NCI-H1930 (cell line): Measurements from ENCODE around the gene PLCB4.

Experiments
- DNase-seq, 2 experiments: peaks; one replicate each; lab custom pipeline; 2025; lab: John Stamatoyannopoulos, UW

Gene PLCB4

DNA sequence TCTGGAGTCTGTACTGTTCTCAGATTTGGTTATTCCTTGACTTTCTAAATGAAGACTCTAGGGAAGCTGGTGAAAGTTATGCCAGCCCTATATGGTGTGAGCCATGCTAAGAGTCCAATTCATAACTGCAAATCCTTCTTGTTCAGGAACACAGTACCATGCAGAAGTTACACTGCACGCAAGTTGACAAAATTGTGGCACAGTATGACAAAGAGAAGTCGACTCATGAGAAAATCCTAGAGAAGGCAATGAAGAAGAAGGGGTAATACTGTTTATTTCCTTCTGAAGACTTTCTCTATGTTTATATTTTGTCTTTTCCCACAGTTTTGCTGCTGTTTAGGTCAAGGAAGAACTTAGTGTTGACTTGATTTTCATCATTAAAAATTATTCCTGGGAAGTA lies 384.3 kb downstream of the PLCB4 start:
- DNase-seq, result no peak

GRCh38 chr20:9454791-9455190 lies 385.9 kb downstream of the PLCB4 start:
- no peak for DNase-seq

- no peak for DNase-seq
These were observed 388.2 kb downstream of the PLCB4 start for GRCh38 chr20:9457136-9457535.

DNA sequence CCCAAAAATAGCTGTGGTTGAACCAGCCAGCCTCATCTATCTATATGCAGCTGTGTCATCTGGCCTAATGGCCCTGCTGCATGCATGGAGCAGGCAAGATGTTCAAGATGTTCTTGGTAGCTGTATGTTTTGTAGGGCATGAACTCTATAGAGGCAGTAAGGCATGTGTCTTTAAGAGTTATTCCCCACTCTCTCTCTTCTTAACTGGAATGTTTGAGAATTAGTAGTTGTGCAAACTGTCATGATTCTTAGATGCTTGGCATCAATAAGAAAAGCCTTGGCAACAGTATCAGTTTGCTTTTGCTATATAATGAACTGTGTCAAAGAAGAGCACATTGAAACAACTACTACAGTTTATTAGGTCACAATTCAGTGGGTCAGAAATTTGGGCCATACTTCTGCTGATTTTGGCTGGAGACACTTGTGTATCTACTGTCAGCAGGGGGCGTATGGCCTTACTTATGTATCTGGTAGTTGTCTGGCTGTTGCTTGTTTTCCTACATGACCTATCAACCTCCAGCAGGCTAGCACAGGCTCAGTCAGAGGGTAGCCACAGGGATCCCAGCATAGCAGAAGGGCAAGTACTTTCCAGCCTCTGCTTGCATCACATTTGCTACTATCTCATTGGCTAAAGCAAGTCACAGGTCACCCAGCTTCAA lies 389.4 kb downstream of the PLCB4 start:
- DNase-seq, result no peak

DNA sequence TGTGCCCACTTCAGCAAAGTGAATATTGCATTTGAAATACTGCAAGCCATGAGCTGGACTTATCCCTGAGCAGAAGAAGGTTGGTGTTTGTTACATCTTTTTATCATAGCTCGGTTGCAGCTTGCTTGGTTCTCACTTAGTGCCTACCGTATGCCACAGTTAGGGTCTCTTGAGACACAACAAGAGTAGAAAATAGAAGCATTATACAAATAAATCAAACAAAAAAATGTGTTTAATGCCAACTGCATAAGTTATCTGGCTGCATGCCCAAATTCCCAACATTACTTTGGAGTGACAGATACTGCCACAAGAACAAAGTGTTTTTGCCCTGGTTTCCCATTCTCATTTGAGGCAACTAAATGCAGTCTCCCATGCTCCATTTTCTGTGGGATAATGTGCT lies 391.6 kb downstream of the PLCB4 start:
- DNase-seq, result no peak

- DNase-seq, result no peak
These were observed 399.1 kb downstream of the PLCB4 start for GRCh38 chr20:9467995-9468394.

DNA sequence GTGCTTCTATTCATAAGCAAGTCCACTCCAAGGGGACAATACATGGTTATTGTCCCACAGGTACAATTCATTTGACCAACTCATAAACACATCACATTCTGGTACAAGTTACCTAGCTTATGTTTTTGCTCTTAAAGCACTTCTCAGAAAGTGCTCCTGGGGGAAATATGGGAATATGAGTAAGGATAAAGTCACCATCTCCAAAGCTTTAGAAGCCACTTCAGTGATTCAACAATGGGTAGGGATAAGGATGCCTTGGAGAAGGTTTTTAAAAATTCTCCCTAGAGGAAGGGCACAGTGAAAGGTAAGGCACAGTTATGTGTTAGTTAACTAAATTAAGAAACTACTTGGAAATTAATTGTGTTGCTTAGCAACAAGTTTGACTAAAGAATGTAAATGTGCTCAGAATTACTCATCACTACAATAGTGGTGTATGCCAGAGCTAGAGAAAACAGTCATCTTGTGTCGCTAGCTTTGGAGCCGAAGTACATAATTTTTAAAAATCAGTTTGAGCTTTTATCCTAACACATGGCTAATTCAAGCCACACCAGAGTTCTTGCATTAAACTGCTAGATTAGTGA lies 406.0 kb downstream of the PLCB4 start:
- no peak for DNase-seq

- no peak for DNase-seq
These were observed 406.6 kb downstream of the PLCB4 start for GRCh38 chr20:9475456-9475855.

DNA sequence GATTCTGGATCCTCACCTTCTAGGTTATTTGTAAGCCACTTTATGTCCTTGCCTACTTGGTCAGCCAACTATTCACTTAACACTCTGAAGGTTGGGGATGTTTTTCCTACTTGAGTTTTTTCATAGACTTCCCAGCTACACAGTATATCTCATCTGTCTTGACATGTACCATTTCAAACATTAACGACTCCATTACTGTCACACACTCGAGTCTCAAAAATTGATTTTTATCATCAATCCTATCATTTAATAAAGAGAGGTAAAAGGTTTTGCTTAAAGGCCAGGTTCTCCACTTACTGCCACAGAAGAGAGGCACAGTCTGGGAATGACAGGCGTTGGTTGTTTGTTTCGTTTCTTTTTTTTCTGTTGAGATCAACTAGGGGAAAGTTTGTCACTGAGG lies 407.3 kb downstream of the PLCB4 start:
- DNase-seq, result no peak

GRCh38 chr20:9476637-9477036 lies 407.8 kb downstream of the PLCB4 start:
- no peak for DNase-seq

- no peak for DNase-seq
These were observed 409.9 kb downstream of the PLCB4 start for GRCh38 chr20:9478771-9479170.

GRCh38 chr20:9480066-9480465 lies 411.2 kb downstream of the PLCB4 start:
- DNase-seq, result no peak

- no peak for DNase-seq
These were observed 413.3 kb downstream of the PLCB4 start for GRCh38 chr20:9482180-9482579.

- DNase-seq, result no peak
These were observed 414.2 kb downstream of the PLCB4 start for GRCh38 chr20:9483131-9483530.

DNA sequence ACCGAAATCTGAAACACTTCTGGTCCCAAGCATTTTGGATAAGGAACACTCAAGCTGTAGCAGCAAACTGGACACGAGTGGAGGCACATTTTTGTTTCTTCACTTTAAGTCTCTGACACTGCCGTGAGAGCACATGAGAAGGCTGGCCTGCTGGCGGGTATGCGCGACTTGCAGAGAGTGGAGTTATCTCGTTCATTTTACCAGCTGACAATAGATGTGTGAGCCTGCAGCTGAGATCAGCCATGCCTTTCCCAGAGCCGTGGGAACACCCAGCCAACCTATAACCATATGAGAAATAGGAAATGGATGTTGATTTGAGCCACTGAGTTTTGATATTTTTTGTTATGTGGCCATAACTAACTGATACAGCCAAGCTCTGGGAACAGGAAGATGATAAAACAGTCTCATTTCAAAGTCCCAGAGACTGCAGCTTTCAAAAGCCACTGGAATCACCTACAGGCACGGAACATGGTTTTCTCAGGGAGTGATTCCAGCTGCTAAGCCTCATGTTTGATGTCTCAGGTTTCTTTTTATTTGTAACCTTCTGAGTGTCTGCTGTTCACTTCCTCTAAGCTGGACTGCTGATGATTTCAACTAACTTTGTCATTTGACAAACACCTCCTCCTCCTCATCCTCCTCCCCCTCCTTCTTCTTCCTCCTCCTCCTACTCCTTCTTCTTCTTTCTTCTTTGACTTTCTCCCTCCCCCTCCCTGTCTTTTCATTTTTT lies 416.9 kb downstream of the PLCB4 start:
- DNase-seq, result no peak

- DNase-seq, result no peak
These were observed 418.3 kb downstream of the PLCB4 start for GRCh38 chr20:9487231-9487630.

DNA sequence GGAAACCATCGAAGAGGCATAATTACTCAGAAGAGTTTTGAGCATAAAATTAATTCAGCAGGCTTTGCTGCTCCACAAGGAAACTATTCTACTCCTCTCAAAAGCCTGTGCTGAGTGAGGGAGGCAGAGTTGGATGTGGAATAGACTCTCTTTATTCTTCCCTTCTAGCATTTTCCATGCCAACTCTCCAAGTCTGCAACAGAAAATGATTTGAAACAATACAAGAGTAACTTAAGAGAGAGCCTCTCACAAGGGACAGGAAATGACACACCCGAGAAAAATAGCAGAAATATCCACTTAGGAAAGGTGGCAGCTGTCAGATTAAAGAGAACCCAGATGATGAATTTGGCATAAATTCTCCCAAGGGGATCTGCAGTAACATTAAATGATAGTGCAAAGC lies 419.2 kb downstream of the PLCB4 start:
- no peak for DNase-seq

DNA sequence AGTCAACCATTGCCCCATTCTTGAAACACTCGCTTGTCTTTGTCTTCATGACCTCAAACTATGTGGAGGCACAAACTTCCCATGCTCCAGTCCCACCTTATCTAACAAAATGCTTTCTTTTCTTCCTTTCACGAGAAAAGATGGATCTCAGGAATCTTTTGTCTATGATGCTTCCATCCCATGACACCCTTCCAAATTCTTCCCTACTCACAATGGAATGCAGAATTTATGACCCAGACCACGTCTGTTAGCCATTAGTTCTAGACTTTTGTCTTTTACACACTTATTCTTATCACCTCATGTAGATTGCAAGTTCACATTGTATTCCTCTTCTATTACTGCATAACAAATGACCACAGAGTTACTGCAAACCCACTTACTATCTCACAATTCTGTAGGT lies 421.3 kb downstream of the PLCB4 start:
- DNase-seq, result no peak

DNA sequence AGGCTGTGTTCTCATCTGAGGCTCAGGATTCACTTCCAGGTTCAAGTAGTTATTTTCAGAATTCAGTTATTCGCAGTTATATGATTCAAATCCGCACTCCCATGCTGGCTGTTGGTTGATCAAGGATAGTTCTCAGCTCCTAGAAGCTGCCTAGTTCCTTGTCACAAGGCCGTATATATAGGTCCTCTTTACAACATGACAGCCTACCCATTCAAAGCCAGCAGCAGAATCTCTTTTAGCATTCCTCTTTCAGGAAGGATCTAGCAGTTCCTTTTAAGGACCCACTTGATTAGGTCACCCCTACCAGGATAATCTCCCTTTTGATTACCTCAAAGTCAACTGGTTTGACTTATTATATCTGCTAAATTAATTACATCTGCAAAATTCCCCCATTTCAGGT lies 421.7 kb downstream of the PLCB4 start:
- no peak for DNase-seq

DNA sequence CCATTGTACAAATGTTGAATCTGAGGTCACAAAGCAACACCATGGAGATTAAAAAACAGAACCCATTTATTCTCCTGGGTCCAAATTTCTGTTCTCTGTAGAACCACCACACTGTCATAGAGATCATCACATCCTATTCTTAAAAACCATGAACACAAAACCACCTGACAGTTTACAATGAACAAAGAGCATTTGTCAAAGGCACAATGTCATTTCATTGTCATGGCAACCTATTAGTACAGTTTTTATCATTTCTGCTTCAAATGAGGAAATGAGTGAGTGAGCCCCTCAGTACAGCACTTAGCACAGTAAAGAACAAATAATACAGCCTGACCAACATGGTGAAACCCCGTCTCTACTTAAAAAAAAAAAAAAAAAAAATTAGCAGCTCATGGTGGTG lies 422.4 kb downstream of the PLCB4 start:
- no peak for DNase-seq

GRCh38 chr20:9492067-9492466 lies 423.2 kb downstream of the PLCB4 start:
- no peak for DNase-seq

GRCh38 chr20:9493803-9494202 lies 424.9 kb downstream of the PLCB4 start:
- no peak for DNase-seq

DNA sequence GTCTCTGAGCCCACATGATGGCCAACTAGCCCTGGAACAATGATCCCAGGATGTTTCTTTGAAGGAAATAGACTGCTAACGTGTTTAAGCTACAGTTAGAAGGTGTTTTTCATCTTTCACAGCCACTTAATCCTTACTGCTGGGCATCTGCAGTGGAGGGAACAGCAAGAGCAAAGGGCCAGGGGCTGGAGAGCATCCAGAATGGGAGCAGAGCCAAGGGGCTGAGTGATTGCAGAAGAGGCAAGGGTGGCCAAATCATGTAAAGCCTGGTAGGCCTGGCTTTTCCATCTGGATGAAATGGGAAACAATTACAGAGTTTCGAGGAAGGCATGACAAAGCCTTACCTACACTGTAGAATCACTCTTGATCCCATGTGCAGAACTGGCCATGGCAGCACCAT lies 426.8 kb downstream of the PLCB4 start:
- DNase-seq, result no peak

- no peak for DNase-seq
These were observed 427.3 kb downstream of the PLCB4 start for GRCh38 chr20:9496155-9496554.
